GM12865 (cell line): Measurements from ENCODE around the gene SH3PXD2A.
"Not testable (repeated sequence)": the region's sequence is repeated elsewhere in the genome, so short reads cannot be mapped to it uniquely, and the experiment has no call there.

ENCODE experiments used
- DNase-seq: peaks from one replicate; pipeline ENCODE4 v3.0.0; 2010; ENCODE audit warnings: low read depth
- H3K4me3 ChIP-seq: 2 replicates; pipeline ENCODE4 v1.5.1; 2011; ENCODE audit warnings: mild to moderate bottlenecking, low read depth, low read length, control low read depth
- TF ChIP-seq, protein P1 (sequence below): IDR thresholded peaks from 2 replicates; pipeline ENCODE4 v1.5.1; 2011; ENCODE audit warnings: low read length, control low read depth, low read depth, inconsistent platforms; ENCODE audit not compliant: insufficient read depth; ENCODE audit errors: missing control alignments

The SH3PXD2A gene

DNA sequence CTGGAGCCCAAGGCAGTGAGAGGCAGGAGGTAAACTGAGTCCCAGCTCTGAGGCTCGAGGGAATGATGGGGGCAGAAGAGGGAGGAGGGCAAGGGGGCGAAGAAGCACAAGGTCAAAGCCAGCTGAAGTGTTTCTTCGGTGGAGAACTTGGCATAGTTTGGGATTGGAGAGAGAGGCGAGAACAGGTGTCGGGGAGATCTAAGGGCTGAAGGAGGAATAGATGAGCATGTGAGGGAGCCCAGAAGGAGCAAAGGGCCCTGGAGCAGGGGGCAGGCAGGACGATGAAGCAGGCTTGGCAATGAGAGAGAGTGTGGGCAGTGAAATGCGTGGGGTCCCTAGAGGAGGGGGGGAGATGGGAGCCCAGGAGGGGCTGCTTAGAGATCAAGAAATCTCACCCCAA, 35.9 kb downstream of the SH3PXD2A start:
- no peak for DNase-seq
- no peak overlapping the region for H3K4me3 ChIP-seq
- TF ChIP-seq, protein P1, sequence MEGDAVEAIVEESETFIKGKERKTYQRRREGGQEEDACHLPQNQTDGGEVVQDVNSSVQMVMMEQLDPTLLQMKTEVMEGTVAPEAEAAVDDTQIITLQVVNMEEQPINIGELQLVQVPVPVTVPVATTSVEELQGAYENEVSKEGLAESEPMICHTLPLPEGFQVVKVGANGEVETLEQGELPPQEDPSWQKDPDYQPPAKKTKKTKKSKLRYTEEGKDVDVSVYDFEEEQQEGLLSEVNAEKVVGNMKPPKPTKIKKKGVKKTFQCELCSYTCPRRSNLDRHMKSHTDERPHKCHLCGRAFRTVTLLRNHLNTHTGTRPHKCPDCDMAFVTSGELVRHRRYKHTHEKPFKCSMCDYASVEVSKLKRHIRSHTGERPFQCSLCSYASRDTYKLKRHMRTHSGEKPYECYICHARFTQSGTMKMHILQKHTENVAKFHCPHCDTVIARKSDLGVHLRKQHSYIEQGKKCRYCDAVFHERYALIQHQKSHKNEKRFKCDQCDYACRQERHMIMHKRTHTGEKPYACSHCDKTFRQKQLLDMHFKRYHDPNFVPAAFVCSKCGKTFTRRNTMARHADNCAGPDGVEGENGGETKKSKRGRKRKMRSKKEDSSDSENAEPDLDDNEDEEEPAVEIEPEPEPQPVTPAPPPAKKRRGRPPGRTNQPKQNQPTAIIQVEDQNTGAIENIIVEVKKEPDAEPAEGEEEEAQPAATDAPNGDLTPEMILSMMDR = no peak

DNA sequence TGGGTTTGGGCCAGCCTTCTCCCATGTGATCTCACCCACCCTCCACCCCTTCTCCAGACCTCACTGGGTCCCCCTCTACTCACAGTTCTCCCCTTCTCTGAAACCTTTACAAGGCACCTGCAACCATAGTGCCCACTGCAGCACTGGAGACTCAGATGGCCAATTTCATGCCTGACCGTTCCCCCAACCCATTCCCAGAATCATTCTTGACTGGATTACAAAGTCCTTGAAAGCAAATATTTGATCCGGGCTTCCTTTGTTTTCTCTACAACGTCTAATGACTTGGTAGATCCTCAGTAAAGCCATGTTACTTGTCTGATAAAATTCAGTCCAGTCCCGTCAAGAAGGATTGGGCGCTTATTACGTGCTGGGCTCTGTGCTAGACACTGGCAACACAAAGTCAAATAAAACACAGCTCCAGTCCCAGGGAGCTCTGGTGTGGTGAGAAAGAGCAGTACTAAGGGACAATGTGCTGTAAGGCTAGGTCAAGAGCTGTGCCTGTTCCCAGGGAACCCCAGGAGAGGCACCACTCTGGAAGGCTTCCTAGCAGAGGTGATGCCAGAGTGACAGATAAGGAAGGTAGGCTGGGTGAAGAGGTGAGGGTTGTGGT, 36.5 kb downstream of the SH3PXD2A start:
- no peak overlapping the region for H3K4me3 ChIP-seq
- no peak for DNase-seq
- TF ChIP-seq, protein P1 = no peak

DNA sequence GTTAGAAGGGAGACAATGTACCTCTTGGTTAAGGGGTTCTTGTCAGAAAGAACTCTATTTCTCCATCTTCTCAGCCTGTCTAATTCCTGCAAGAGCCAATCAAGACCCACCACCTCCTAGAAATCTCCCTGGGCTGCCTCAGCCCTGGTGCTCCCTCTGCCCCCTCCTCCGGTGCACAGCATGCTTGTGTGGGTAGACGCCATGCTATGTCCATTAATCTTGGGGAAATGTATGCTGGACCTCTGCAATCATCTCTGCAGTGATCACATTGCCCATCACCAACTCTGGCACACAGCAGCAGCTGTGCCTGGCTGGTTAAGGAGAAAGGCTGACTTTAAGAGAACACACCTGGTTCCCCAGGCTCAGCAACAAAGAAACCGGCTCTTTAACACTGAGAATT, 37.3 kb downstream of the SH3PXD2A start:
- TF ChIP-seq, protein P1 = no peak
- no peak overlapping the region for H3K4me3 ChIP-seq
- DNase-seq = no peak

DNA sequence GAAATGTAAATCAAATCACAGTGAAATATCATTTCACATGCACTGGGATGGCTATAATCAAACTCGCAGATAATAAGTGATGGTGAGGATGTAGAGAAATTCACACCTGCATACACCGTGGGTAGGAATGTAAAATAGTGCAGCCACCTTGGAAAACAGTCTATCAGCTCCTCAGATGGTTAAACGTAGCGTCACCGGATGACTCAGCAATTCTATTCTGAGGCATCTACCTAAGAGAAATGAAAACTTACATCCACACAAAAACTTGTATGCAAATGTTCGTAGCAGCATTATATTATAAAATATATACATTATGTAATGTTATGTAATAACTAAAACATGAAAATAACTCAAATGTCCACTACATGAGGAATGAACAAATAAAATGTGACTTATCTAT, 38.9 kb downstream of the SH3PXD2A start:
- DNase-seq = peak; percentile 34
- H3K4me3 ChIP-seq = no peak overlapping the region
- TF ChIP-seq, protein P1 = no peak

DNA sequence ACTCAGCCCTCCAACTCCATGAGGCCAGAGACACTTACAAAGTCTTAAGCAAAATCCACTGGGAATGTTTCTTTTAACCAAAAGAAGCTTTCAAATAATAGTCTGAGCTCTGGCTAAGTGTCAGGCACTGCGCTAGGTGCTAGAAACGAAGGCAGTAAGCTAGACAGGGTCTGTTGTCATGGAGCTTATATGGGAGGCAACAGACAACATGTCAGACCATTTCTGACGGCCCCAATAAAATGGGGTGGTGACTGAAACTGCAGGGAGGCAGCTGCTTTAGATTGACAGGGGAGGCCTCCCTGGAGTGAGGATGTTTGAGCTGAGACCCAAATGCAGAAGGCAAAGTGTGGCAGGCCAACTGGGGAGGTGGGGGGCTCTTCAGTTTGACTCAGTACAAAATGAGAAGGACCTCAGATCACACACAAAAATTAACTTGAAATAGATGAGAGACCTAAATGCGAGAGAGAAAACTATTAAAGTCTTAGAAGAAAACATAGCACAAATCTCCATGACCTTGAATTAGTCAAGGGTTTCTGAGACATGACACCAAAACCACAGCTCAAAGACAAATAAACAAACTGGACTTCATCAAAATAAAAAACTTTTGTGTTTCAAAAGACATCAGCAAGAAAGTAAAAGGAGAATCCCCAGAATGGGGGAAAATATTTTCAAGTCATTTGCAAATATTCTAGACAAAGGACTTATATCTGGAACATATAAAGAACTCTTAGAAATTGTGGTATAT, 40.6 kb downstream of the SH3PXD2A start:
- TF ChIP-seq, protein P1 = no peak
- no peak for DNase-seq
- H3K4me3 ChIP-seq = no peak overlapping the region

DNA sequence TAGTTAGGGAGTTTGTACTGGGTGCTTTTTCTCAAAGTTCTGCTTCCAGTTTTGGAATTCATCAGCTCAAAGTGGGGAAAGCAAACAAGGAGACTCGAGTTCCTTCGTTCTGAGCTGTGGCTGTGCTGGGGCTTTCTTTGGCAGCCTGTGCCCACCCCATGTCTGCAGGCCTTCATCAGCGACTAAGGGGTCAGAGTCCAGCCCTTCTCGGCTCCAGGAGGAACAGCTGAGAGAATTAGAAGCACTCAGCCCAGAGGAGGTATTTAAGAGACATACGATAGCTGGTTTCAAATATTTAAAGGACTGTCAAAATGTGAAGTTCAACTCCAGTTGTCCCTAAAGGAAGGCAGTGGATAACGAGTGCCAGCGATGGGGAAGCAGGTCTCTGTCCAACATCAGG, 41.3 kb downstream of the SH3PXD2A start:
- TF ChIP-seq, protein P1 = no peak
- DNase-seq = no peak
- no peak overlapping the region for H3K4me3 ChIP-seq

DNA sequence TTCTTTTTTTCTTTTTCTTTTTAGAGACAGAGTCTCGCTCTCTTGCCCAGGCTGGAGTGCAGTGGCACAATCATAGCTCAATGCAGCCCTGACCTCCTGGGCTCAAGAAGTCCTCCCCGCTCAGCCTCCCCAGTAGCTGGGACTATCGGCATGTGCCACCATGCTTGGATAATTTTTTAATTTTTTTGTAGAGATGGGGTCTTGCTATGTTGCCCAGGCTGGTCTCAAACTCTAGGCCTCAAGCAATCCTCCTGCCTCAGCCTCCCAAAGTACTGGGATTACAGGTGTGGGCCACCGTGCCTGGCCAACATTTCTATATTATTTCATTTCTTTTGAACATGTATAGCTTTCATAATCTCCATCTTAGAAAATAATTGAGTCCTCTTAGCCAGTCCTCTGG, 42.1 kb downstream of the SH3PXD2A start:
- not testable (repeated sequence) for H3K4me3 ChIP-seq, DNase-seq
